Measurements from ENCODE around the gene GRAMD2B.

The GRAMD2B gene

GRCh38 chr5:126501448-126501847 is 78.2 kb downstream of the GRAMD2B start:
- DNase-seq (ENCODE audit: low read depth) = no peak
- H3K4me3 ChIP-seq (ENCODE audit: control insufficient read depth, low read depth, low read length) = no peak overlapping the region
- TF ChIP-seq CTCF (IDR thresholded peaks at IDR 0.05; ENCODE audit: control insufficient read depth, insufficient read depth, low read depth, low read length, missing control alignments) = no peak

- H3K4me3 ChIP-seq (ENCODE audit: control insufficient read depth, low read depth, low read length) = no peak overlapping the region
Observed at GRCh38 chr5:126503602-126504104, 80.4 kb downstream of the GRAMD2B start.

GRCh38 chr5:126506079-126506478 is 82.9 kb downstream of the GRAMD2B start:
- no peak for TF ChIP-seq CTCF (IDR thresholded peaks at IDR 0.05; ENCODE audit: control insufficient read depth, insufficient read depth, low read depth, low read length, missing control alignments)
- no peak for DNase-seq (ENCODE audit: low read depth)
- no peak overlapping the region for H3K4me3 ChIP-seq (ENCODE audit: control insufficient read depth, low read depth, low read length)

More at GRCh38 chr5:126503602-126504104, 80.4 kb downstream of the GRAMD2B start:
- no peak for DNase-seq (ENCODE audit: low read depth)
- TF ChIP-seq CTCF (IDR thresholded peaks at IDR 0.05; ENCODE audit: control insufficient read depth, insufficient read depth, low read depth, low read length, missing control alignments) = no peak

DNA sequence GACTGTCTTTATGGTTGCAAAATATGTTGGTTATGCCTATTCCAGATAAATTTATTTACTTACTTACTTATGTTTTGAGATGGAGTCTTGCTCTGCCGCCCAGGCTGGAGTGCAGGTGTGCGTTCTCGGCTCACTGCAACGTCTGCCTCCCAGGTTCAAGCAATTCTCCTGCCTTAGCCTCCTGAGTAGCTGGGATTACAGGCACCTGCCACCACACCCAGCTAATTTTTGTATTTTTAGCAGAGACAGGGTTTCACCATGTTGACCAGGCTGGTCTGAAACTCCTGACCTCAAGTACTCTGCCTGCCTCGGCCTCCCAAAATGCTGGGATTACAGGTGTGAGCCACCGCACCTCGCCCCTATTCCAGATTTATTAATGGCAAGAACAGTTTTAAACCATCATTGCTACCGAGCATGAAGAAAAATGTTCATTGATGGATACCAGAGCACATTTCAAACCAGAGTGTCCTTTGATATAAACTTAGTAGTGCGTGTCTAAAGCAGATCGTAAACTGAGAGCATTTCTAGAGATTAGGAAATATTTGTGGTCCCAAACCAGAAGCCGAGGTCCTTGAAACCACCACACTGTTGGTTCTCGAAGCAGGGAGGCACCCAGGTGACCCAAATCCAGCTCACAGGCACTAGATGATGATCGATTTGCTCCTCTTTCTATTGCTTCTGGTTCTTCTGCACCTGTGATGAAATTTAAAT is 85.2 kb downstream of the GRAMD2B start:
- H3K4me3 ChIP-seq (ENCODE audit: control insufficient read depth, low read depth, low read length) = no peak overlapping the region
- DNase-seq (ENCODE audit: low read depth) = no peak
- no peak for TF ChIP-seq CTCF (IDR thresholded peaks at IDR 0.05; ENCODE audit: control insufficient read depth, insufficient read depth, low read depth, low read length, missing control alignments)

DNA sequence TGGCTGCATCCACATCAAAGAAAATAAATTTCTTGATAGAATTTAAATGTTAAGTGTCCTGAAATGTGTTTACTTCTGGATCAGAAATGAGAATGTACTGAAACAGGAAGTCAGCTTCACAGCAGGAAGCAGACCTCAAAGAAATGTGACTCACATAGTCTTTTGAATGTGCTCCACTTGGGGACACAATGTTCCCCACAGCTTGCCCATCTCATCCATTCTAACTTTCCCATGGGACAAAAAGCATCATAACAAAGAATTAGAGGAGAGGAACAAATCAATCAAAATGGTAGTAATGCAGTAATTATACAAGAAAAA is 85.7 kb downstream of the GRAMD2B start:
- DNase-seq (ENCODE audit: low read depth) = no peak
- TF ChIP-seq CTCF (IDR thresholded peaks at IDR 0.05; ENCODE audit: control insufficient read depth, insufficient read depth, low read depth, low read length, missing control alignments) = no peak
- H3K4me3 ChIP-seq (ENCODE audit: control insufficient read depth, low read depth, low read length) = no peak overlapping the region

DNA sequence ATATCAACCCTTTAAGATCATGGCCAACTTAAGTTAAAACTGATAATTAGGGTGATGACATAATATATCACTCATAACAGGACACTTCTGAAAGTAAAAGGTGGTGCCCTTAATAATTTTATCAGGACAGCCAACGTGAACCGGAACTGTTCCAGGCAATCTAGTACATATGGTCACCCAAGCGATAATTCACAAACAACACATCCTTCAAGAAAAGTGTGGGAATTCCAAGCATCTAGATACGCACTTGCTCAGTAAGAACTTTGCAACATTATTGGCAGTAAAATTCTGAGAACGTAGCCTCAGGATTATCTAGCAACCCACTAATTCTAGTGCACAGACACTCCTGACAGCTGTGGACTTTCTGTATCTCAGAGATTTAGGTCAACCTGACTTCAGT is 86.1 kb downstream of the GRAMD2B start:
- DNase-seq (ENCODE audit: low read depth) = no peak
- TF ChIP-seq CTCF (IDR thresholded peaks at IDR 0.05; ENCODE audit: control insufficient read depth, insufficient read depth, low read depth, low read length, missing control alignments) = no peak
- no peak overlapping the region for H3K4me3 ChIP-seq (ENCODE audit: control insufficient read depth, low read depth, low read length)

Data from AG09309 (cell line).